HL-60/S4 (cell line): ENCODE data around the gene PRDM16.

Experiments
- in situ Hi-C: fragments of 300-500 bp; cut with MboI; formaldehyde crosslinking; loops from 2 replicates; pipeline ENCODE4 v1.14.3; 2022; ENCODE audit warnings: low sequenced_read_pairs

Gene PRDM16

DNA sequence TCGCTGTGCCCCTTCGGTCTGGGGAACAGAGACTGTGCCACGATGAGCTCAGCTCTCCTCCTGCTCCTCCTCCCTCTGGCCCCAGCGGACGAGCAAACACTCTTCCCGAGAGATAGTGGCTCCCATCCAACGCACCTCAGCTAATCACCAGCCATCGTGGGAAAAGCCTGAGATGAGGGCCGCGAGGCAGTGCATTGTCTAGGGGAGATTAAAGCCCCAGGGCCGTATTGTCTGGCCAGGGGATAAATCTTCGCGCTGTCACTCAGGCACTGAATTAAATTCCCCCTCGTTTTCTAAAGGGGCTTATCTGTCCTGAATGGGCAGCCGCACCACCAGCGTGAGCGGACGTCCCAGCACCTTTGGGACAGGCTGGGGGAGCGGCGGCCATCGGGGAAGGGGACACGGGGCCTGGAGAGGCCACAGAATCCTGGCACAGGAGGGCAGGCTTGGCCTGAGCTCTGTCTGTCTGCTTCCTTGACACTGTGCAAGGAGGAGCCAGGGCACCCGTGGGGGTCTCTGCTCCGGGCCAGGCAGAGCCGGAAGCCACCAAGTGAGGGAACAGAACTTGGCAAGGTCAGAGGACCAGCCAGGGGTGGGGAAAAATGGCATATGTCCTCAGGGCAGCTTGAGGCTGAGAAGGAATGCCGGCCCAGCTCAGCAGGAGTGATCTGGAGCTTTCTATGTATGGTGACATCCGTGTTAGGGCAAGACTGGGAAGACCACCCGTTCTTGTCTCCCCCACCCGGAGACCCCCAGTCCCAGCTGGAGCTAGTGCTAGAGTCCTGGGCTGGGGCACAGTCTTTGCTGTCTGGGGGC lies 32.3 kb downstream of the PRDM16 start:
- in situ Hi-C loops: no loop called here

DNA sequence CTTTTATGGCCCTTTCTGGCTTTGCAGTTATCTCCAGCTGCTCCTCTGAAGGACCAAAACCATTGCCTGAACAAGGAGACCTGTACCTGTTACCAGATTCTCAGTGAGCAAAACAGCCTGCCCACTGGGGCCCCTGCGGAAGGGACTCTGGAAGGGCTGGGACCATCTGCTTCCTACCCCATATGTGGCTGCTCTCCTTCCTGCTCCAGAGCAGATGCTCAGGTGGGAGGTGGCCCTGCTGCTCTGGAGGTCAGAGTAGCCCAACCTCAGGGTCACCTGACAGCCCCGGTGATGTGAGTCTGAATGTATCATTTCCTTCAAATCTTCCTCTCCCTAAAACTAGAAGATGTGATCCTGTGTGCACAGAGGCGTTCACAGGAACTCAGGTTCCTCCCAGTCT lies 33.6 kb downstream of the PRDM16 start:
- in situ Hi-C loops: no loop called here

DNA sequence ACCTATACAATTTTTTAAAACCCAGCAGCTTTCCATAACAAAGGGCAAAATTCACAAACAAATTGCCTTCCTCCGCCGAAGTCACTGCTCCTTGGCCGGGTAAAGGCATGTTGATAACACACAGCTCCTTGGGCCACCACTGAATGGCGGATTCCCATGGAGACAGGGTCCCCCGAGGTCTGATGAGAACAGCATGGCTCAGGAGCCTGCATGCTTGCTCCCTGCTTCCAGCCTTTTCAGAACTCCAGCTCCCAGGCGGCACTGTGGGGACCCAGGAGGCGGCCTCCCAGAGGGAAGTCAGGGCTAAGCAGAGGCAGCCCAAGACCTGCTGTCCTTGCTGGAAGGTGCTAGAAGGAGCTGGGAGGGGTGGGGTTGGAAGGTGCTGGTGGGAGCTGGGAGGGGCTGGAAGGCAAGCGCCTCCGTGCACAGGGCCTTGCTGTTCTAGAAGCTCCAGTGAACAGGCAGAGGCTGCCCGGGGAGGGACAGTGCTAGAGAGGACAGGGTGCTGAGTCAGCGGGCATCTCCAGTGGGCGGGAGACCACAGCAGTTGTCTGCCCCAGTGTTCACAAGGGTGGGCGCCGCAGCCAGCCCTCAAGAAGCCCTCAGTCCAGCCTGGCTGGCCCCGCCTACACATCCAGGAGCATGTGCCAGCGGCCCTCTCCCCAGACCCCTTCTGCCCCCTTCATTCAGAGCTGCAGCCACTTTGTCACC lies 35.1 kb downstream of the PRDM16 start:
- in situ Hi-C loops: no loop called here

GRCh38 chr1:3105167-3105863 lies 36.3 kb downstream of the PRDM16 start:
- in situ Hi-C loops: no loop called here

DNA sequence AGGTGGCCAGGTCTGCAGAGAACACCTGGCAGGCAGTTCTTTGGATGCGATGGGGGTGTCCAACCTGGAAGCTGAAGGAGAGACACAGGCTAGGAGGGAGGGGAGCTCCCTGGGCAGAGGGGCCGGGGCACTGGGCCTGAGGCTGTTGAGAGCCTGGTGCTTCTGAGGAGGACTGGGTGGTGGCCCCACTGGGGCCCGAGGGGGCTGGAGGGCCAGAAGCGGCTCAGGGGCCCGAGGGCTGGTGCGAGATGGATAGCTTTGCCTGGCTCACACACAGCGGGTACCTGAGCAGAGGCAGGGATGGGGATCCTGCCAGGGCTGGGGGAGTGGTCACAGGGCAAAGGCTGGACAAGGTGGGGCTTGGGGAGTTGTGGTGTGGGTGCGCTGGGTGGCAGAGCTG lies 37.2 kb downstream of the PRDM16 start:
- in situ Hi-C loops: no loop called here

- in situ Hi-C loops: no loop called here
Observed at GRCh38 chr1:3107201-3107600, 38.2 kb downstream of the PRDM16 start.

DNA sequence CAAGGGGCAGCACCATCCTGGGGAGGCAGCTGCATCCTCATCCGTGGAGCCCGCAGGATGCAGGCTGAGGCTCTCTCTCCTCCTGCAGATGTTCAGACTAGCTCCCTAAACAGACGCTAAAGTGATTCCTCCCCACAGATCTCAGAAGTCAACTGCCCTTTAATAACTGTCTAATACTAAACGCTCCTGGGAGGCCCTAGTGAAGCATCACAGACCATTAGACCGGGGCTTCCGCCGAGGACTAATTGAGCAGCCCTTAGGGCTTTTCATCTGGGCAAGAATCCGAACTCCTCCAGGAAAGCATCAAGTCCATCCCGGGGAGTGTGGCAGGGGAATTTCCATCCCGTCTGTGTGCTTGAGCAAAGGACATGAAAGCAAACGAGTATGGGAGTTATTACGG lies 40.4 kb downstream of the PRDM16 start:
- in situ Hi-C loops: no loop called here

- in situ Hi-C loops: no loop called here
Observed at GRCh38 chr1:3111348-3112021, 42.5 kb downstream of the PRDM16 start.

- in situ Hi-C loops: no loop called here
Observed at GRCh38 chr1:3112526-3112925, 43.5 kb downstream of the PRDM16 start.

GRCh38 chr1:3113047-3113740 lies 44.2 kb downstream of the PRDM16 start:
- in situ Hi-C loops: no loop called here

DNA sequence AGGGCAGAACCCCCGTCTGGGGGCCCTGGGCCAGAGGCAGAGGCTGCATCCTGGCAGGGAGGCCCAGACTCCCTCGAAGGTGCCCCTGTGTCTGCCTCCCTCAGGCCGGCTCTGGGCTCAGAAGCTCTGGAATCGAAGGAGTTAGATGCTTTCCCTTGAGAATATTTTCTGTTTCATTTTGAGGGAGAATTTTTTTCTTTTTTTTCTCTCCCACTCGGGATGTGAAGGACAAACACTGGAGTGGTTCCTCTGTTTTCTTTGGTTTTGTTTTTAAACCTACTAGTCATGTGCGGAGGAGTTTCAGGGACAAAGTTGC lies 44.7 kb downstream of the PRDM16 start:
- in situ Hi-C loops: no loop called here

GRCh38 chr1:3114131-3114744 lies 45.2 kb downstream of the PRDM16 start:
- in situ Hi-C loops: no loop called here

DNA sequence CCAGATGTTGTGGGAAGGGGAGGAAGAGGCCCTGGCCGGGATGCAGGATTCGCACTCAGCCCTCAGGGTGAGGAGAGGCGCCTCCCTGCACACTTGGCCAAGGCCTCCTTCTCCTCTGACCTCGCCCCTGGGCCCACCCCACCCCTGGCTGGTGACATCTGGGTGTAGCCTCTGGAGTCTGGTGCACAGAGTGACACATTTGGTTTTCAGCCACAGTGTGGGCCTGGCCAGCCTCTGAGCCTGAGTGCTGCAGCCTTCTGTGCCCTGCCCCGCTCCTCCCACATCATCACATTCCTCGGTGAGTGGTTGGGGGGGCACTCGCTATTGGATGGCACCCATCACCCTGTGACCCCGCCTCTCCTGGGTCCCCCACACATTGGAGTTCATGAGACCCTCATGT lies 45.8 kb downstream of the PRDM16 start:
- in situ Hi-C loops: no loop called here

- in situ Hi-C loops: no loop called here
Observed at GRCh38 chr1:3115275-3116149, 46.5 kb downstream of the PRDM16 start.

- in situ Hi-C loops: no loop called here
Observed at GRCh38 chr1:3116150-3116510, 47.1 kb downstream of the PRDM16 start.

DNA sequence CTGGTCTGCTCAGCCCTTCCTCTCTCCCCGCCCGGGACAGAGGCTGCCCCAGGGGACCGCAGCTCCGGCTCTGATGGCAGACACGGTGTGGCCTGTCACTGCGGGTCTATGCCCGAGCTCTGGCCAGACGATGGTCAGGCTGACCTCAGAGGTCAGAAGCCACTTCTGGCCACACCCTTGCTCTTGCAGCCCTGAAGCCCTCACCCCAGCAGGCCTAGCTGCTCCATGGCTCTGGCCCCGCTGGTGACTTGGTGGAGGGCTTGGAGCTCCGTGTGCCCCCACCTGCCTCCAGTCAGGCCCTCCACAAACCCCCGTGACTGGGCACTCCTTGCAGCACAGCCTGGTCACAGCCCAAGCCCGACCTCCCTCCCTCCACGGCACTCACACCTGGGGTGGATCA lies 47.6 kb downstream of the PRDM16 start:
- in situ Hi-C loops: no loop called here

- in situ Hi-C loops: no loop called here
Observed at GRCh38 chr1:3117879-3118278, 48.9 kb downstream of the PRDM16 start.

DNA sequence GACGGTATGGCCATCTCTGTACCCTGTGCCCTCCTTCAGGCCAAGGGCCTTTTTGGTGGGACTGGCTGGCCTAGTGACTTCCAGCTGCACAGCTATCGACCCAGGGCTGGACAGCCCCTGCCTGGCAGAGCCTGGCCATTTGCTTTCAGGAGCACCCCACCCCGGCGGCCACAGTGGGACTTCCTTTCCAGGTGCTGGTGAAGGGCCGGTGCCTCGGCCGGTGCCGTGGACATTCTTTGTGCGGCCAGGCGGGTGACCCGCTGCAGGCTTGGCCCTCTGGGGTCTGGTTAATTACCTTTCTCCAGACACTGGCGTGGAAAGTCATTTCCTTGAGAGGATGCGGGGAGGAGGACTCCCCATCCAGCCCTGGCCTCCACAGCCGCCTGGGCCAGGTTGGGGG lies 50.1 kb downstream of the PRDM16 start:
- in situ Hi-C loops: no loop called here

DNA sequence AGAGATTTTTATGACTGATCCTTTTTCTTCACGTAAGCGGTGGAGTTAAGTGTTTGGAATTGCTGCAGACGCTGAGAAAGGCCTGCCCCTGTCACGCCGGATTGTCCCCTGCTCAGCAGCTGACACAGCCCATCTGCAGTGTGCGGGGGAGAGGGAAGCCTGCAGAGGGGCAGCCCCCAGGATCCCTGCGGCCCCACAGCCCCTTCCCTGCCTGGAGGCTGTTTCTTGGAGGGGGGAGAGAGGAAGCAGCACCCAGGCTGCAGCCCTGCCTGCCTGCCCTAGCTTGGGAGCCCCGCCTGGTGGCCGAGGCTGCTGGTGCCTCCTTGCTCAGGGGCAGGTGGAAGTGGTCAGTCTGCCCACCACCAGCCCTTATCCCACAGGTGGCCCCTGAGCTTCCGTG lies 50.7 kb downstream of the PRDM16 start:
- in situ Hi-C loops: no loop called here

DNA sequence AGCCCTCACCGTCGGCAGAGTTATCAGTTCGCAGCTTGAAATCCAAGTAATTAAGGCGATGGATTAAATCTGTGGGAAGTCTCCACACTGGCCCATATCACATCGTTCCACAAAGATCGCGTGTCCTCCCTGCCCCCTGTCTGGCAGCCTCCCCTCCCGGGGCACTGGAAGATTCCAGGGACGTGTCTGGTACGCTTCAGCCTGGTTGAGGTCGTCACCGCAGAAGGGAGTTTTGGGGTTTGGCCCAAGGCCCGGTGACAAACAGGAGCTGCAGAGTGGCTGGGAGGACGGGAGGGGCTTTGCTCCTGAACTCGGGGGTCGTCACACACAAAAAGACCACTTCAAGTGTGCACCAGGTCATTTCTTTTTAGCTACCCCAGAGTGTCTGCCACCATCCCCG lies 51.1 kb downstream of the PRDM16 start:
- in situ Hi-C loops: no loop called here
